ENCODE data around the gene ANGPT4. TPM values are rescaled to one million over a fixed set of nuclear protein-coding genes. Genes with fewer than 3 reads are reported as not detected.

Gene ANGPT4
- total and polyA plus RNA-seq, 10 of the 15 experiments (the other 5 are each of a cell fraction or from before 2014, with no cell fraction given): 0.01 to 0.16 TPM; not detected in 8

GRCh38 chr20:914727-915498 lies 1.2 kb downstream of the ANGPT4 start:
- no peak for ATAC-seq
- 25% methylated on average over 15 of the region's 15 CpGs for WGBS (ENCODE audit: insufficient coverage, insufficient replicate concordance, low lambda C conversion rate, missing lambda C conversion rate)
- Histone ChIP-seq H3K36me3 (ENCODE audit: control insufficient read depth in 2 of 2, insufficient read depth in 2 of 2, low read length in 1 of 2) (no peaks in the 10 kb centered on the region), H3K9me3 (replicated peaks; ENCODE audit: control insufficient read depth, insufficient read depth, low read length) (no peaks in the 10 kb centered on the region), H3K27ac (ENCODE audit: control insufficient read depth, insufficient read depth) (no peak overlapping the region), H3K9ac (ENCODE audit: control insufficient read depth, insufficient read depth, low read length) (no peak overlapping the region), H3K4me1 (ENCODE audit: control insufficient read depth, insufficient read depth, low read length) (no peaks in the 10 kb centered on the region), H3K27me3 (replicated peaks in 1 of 2; ENCODE audit: control insufficient read depth in 2 of 2, insufficient read depth in 2 of 2, low read length in 1 of 2) (peaks cover 0 to 1% of the 10 kb centered on the region in 2 experiments; a peak in 3 of 4 replicates), H2AFZ (ENCODE audit: control insufficient read depth, low read depth, low read length) (no peak overlapping the region), H4K20me1 (ENCODE audit: control insufficient read depth, insufficient read depth) (no peaks in the 10 kb centered on the region), H3K79me2 (ENCODE audit: control insufficient read depth, insufficient read depth, low read length) (no peaks in the 10 kb centered on the region), H3K4me2 (ENCODE audit: control insufficient read depth, insufficient read depth) (no peak overlapping the region), H3K4me3 (no peak overlapping the region)
- CTCF ChIA-PET: no interaction called here
- intact Hi-C loops (cut with micrococcal nuclease; ENCODE audit: unreplicated experiment): no loop called here
- RAD21 ChIA-PET (ENCODE audit: unreplicated experiment): no interaction called here
- POLR2A ChIA-PET: no interaction called here
- in situ Hi-C loops (cut with MboI): no loop called here
- FAIRE-seq: no peak
- no peak for DNase-seq (ENCODE audit: low read depth, low spot score)
- no TSS peak for BruUV-seq (replicated peaks)
- SMC1A ChIA-PET (ENCODE audit: uncharacterized antibody, unreplicated experiment): no interaction called here
- TF ChIP-seq EP300 (IDR thresholded peaks at IDR 0.05; ENCODE audit: borderline replicate concordance in 1 of 2, control insufficient read depth in 1 of 2, low read depth in 2 of 2, low read length in 2 of 2) (no peak), ATF7 (IDR thresholded peaks at IDR 0.05; ENCODE audit: low read depth) (no peak), SRF (IDR thresholded peaks at IDR 0.05; ENCODE audit: low read depth in 2 of 2, low read length in 2 of 2) (no peak), POLR2AphosphoS5 (IDR thresholded peaks at IDR 0.05; ENCODE audit: low read length) (no peak), JUND (IDR thresholded peaks at IDR 0.05; ENCODE audit: low read depth, low read length) (no peak), NBN (IDR thresholded peaks at IDR 0.05) (no peak), PAX5 (IDR thresholded peaks at IDR 0.05; ENCODE audit: borderline replicate concordance, low read depth, low read length) (no peak)
